Measurements from ENCODE around the gene EPN2.

EPN2 gene

GRCh38 chr17:19329839-19330238 is 92.7 kb downstream of the EPN2 start:
- Histone ChIP-seq H3K4me1 (ENCODE audit: insufficient read depth, low read length) (no peaks in the 10 kb centered on the region), H3K36me3 (ENCODE audit: insufficient read depth, low read depth, low read length) (peaks cover 11% of the 10 kb centered on the region; the same call in 1 of the 2 replicates), H3K27ac (ENCODE audit: low read length) (no peak overlapping the region), H3K9me3 (ENCODE audit: insufficient read depth, low read depth, low read length) (peaks cover 11% of the 10 kb centered on the region), H3K4me3 (ENCODE audit: low read length) (no peak overlapping the region), H3K27me3 (ENCODE audit: insufficient read depth, low read length) (no peaks in the 10 kb centered on the region), H3K9ac (ENCODE audit: low read depth, low read length) (no peak overlapping the region)

- no peak overlapping the region for H3K27ac ChIP-seq (ENCODE audit: low read length)
- no peaks in the 10 kb centered on the region for H3K4me1 ChIP-seq (ENCODE audit: insufficient read depth, low read length)
- H3K36me3 ChIP-seq (ENCODE audit: insufficient read depth, low read depth, low read length): peaks cover 7% of the 10 kb centered on the region; the same call in 1 of the 2 replicates
- no peak overlapping the region for H3K4me3 ChIP-seq (ENCODE audit: low read length)
- H3K9ac ChIP-seq (ENCODE audit: low read depth, low read length): no peak overlapping the region
- peaks cover 7% of the 10 kb centered on the region for H3K9me3 ChIP-seq (ENCODE audit: insufficient read depth, low read depth, low read length)
- no peaks in the 10 kb centered on the region for H3K27me3 ChIP-seq (ENCODE audit: insufficient read depth, low read length)
Measured at GRCh38 chr17:19330271-19330670, 93.1 kb downstream of the EPN2 start.

- no peak overlapping the region for H3K9ac ChIP-seq (ENCODE audit: low read depth, low read length)
- 0 out of 2 replicates have a peak, but pooled peaks cover 7% of the 10 kb centered on the region for H3K36me3 ChIP-seq (ENCODE audit: insufficient read depth, low read depth, low read length)
- H3K27me3 ChIP-seq (ENCODE audit: insufficient read depth, low read length): no peaks in the 10 kb centered on the region
- H3K9me3 ChIP-seq (ENCODE audit: insufficient read depth, low read depth, low read length): peaks cover under 1% of the 10 kb centered on the region; the same call in 1 of the 2 replicates
- H3K27ac ChIP-seq (ENCODE audit: low read length): no peak overlapping the region
- H3K4me3 ChIP-seq (ENCODE audit: low read length): no peak overlapping the region
- H3K4me1 ChIP-seq (ENCODE audit: insufficient read depth, low read length): no peaks in the 10 kb centered on the region
Measured at GRCh38 chr17:19331134-19331533, 94.0 kb downstream of the EPN2 start.

- Histone ChIP-seq H3K9ac (ENCODE audit: low read depth, low read length) (no peak overlapping the region), H3K27ac (ENCODE audit: low read length) (no peak overlapping the region), H3K36me3 (ENCODE audit: insufficient read depth, low read depth, low read length) (0 out of 2 replicates have a peak, but pooled peaks cover 7% of the 10 kb centered on the region), H3K27me3 (ENCODE audit: insufficient read depth, low read length) (no peaks in the 10 kb centered on the region), H3K9me3 (ENCODE audit: insufficient read depth, low read depth, low read length) (no peaks in the 10 kb centered on the region), H3K4me3 (ENCODE audit: low read length) (no peak overlapping the region), H3K4me1 (ENCODE audit: insufficient read depth, low read length) (no peaks in the 10 kb centered on the region)
Measured at GRCh38 chr17:19331543-19332245, 94.5 kb downstream of the EPN2 start.

GRCh38 chr17:19332371-19333131 is 95.4 kb downstream of the EPN2 start:
- no peaks in the 10 kb centered on the region for H3K27me3 ChIP-seq (ENCODE audit: insufficient read depth, low read length)
- 0 out of 2 replicates have a peak, but pooled peaks cover 7% of the 10 kb centered on the region for H3K36me3 ChIP-seq (ENCODE audit: insufficient read depth, low read depth, low read length)
- no peaks in the 10 kb centered on the region for H3K4me1 ChIP-seq (ENCODE audit: insufficient read depth, low read length)
- H3K9ac ChIP-seq (ENCODE audit: low read depth, low read length): no peak overlapping the region
- no peak overlapping the region for H3K4me3 ChIP-seq (ENCODE audit: low read length)
- H3K27ac ChIP-seq (ENCODE audit: low read length): no peak overlapping the region
- H3K9me3 ChIP-seq (ENCODE audit: insufficient read depth, low read depth, low read length): no peaks in the 10 kb centered on the region

GRCh38 chr17:19333132-19333440 is 95.9 kb downstream of the EPN2 start:
- 0 out of 2 replicates have a peak, but pooled peaks cover 7% of the 10 kb centered on the region for H3K36me3 ChIP-seq (ENCODE audit: insufficient read depth, low read depth, low read length)
- no peaks in the 10 kb centered on the region for H3K27me3 ChIP-seq (ENCODE audit: insufficient read depth, low read length)
- no peaks in the 10 kb centered on the region for H3K9me3 ChIP-seq (ENCODE audit: insufficient read depth, low read depth, low read length)
- 0 out of 2 replicates have a peak, but pooled peaks cover 3% of the 10 kb centered on the region for H3K4me1 ChIP-seq (ENCODE audit: insufficient read depth, low read length)
- H3K4me3 ChIP-seq (ENCODE audit: low read length): no peak overlapping the region
- H3K27ac ChIP-seq (ENCODE audit: low read length): no peak overlapping the region
- H3K9ac ChIP-seq (ENCODE audit: low read depth, low read length): no peak overlapping the region

GRCh38 chr17:19333736-19334290 is 96.6 kb downstream of the EPN2 start:
- Histone ChIP-seq H3K27ac (ENCODE audit: low read length) (no peak overlapping the region), H3K36me3 (ENCODE audit: insufficient read depth, low read depth, low read length) (0 out of 2 replicates have a peak, but pooled peaks cover 7% of the 10 kb centered on the region), H3K9me3 (ENCODE audit: insufficient read depth, low read depth, low read length) (no peaks in the 10 kb centered on the region), H3K4me3 (ENCODE audit: low read length) (no peak overlapping the region), H3K9ac (ENCODE audit: low read depth, low read length) (no peak overlapping the region), H3K27me3 (ENCODE audit: insufficient read depth, low read length) (no peaks in the 10 kb centered on the region), H3K4me1 (ENCODE audit: insufficient read depth, low read length) (peaks cover 10% of the 10 kb centered on the region; the same call in 1 of the 2 replicates)

GRCh38 chr17:19334331-19334730 is 97.2 kb downstream of the EPN2 start:
- Histone ChIP-seq H3K36me3 (ENCODE audit: insufficient read depth, low read depth, low read length) (0 out of 2 replicates have a peak, but pooled peaks cover 7% of the 10 kb centered on the region), H3K4me1 (ENCODE audit: insufficient read depth, low read length) (peaks cover 13% of the 10 kb centered on the region; the same call in 1 of the 2 replicates), H3K27me3 (ENCODE audit: insufficient read depth, low read length) (no peaks in the 10 kb centered on the region), H3K9me3 (ENCODE audit: insufficient read depth, low read depth, low read length) (no peaks in the 10 kb centered on the region), H3K27ac (ENCODE audit: low read length) (no peak overlapping the region), H3K9ac (ENCODE audit: low read depth, low read length) (no peak overlapping the region), H3K4me3 (ENCODE audit: low read length) (no peak overlapping the region)

- Histone ChIP-seq H3K27ac (ENCODE audit: low read length) (no peak overlapping the region), H3K4me1 (ENCODE audit: insufficient read depth, low read length) (peaks cover 18% of the 10 kb centered on the region), H3K9me3 (ENCODE audit: insufficient read depth, low read depth, low read length) (no peaks in the 10 kb centered on the region), H3K27me3 (ENCODE audit: insufficient read depth, low read length) (no peaks in the 10 kb centered on the region), H3K4me3 (ENCODE audit: low read length) (no peak overlapping the region), H3K36me3 (ENCODE audit: insufficient read depth, low read depth, low read length) (0 out of 2 replicates have a peak, but pooled peaks cover 5% of the 10 kb centered on the region), H3K9ac (ENCODE audit: low read depth, low read length) (no peak overlapping the region)
Measured at GRCh38 chr17:19335951-19336631, 98.9 kb downstream of the EPN2 start.

GRCh38 chr17:19336938-19337711 is 100.0 kb downstream of the EPN2 start:
- no peak overlapping the region for H3K27ac ChIP-seq (ENCODE audit: low read length)
- H3K27me3 ChIP-seq (ENCODE audit: insufficient read depth, low read length): no peaks in the 10 kb centered on the region
- H3K4me1 ChIP-seq (ENCODE audit: insufficient read depth, low read length): peaks cover 21% of the 10 kb centered on the region
- no peaks in the 10 kb centered on the region for H3K9me3 ChIP-seq (ENCODE audit: insufficient read depth, low read depth, low read length)
- H3K4me3 ChIP-seq (ENCODE audit: low read length): no peak overlapping the region
- H3K9ac ChIP-seq (ENCODE audit: low read depth, low read length): no peak overlapping the region
- no peaks in the 10 kb centered on the region for H3K36me3 ChIP-seq (ENCODE audit: insufficient read depth, low read depth, low read length)

GRCh38 chr17:19337712-19338023 is 100.5 kb downstream of the EPN2 start:
- H3K27ac ChIP-seq (ENCODE audit: low read length): no peak overlapping the region

More at GRCh38 chr17:19337712-19338023, 100.5 kb downstream of the EPN2 start:
- Histone ChIP-seq H3K27me3 (ENCODE audit: insufficient read depth, low read length) (no peaks in the 10 kb centered on the region), H3K36me3 (ENCODE audit: insufficient read depth, low read depth, low read length) (no peaks in the 10 kb centered on the region), H3K9me3 (ENCODE audit: insufficient read depth, low read depth, low read length) (no peaks in the 10 kb centered on the region), H3K4me1 (ENCODE audit: insufficient read depth, low read length) (peaks cover 21% of the 10 kb centered on the region), H3K4me3 (ENCODE audit: low read length) (no peak overlapping the region), H3K9ac (ENCODE audit: low read depth, low read length) (no peak overlapping the region)
